PC-3 (cell line): ENCODE measurements around the gene MIPOL1. TPM values are rescaled to one million over a fixed set of nuclear protein-coding genes. Genes with fewer than 3 reads are reported as not detected.

Source experiments
- ATAC-seq: fragments of 200-7000 bp; cut with Tn5 transposase; 2 replicates; pipeline ENCODE4 v1.9.1; 2020; ENCODE audit warnings: mild to moderate bottlenecking, moderate library complexity
- BruUV-seq: library from RNA; stranded (reverse); fragments of 400-500 nt; replicated peaks from 2 replicates; lab custom pipeline; 2021; lab: Mats Ljungman, UMichigan
- CTCF ChIA-PET: fragments of 300-600 bp; sonication (Branson Sonifier 250); formaldehyde crosslinking; loops from one replicate; lab custom pipeline; 2022; ENCODE audit warnings: antibody characterized with exemption; lab: Charles Lee
- POLR2A ChIA-PET: fragments of 300-600 bp; sonication (Branson Sonifier 250); formaldehyde crosslinking; loops from one replicate; lab custom pipeline; 2022; ENCODE audit warnings: antibody characterized with exemption; ENCODE audit not compliant: unreplicated experiment; lab: Charles Lee
- DNase-seq: peaks from one replicate; pipeline ENCODE4 v3.0.0-alpha.2; 2015
- H2AFZ ChIP-seq: fragments of 300-600 bp; sonication (generic); 2 replicates; pipeline ENCODE4 v1.6.0; 2016; ENCODE audit warnings: antibody characterized with exemption, low read length
- H3F3A ChIP-seq: fragments of 300-600 bp; sonication (generic); one replicate; pipeline ENCODE4 v1.6.0; 2017; ENCODE audit warnings: antibody characterized with exemption, low read length, control low read depth, mild to moderate bottlenecking; ENCODE audit not compliant: unreplicated experiment
- H3K27ac ChIP-seq: fragments of 300-600 bp; sonication (generic); 2 replicates; pipeline ENCODE4 v1.5.1; 2016; ENCODE audit warnings: mild to moderate bottlenecking, low read length
- H3K27me3 ChIP-seq: fragments of 300-600 bp; sonication (generic); 2 replicates; pipeline ENCODE4 v1.6.1; 2016; ENCODE audit warnings: low read length, mixed read lengths
- H3K36me3 ChIP-seq: fragments of 300-600 bp; sonication (generic); 2 replicates; pipeline ENCODE4 v1.6.1; 2016; ENCODE audit warnings: low read depth, mixed run types, low read length, mixed read lengths
- H3K4me1 ChIP-seq: fragments of 300-600 bp; sonication (generic); 2 replicates; pipeline ENCODE4 v1.5.1; 2016; ENCODE audit warnings: low read length; ENCODE audit not compliant: insufficient read depth
- H3K4me2 ChIP-seq: fragments of 300-600 bp; sonication (generic); 2 replicates; pipeline ENCODE4 v1.6.0; 2016; ENCODE audit warnings: low read length
- H3K4me3 ChIP-seq: fragments of 300-600 bp; sonication (generic); 2 replicates; pipeline ENCODE4 v1.5.1; 2016; ENCODE audit warnings: mild to moderate bottlenecking, low read length, mixed read lengths
- H3K79me2 ChIP-seq: fragments of 300-600 bp; sonication (generic); 2 replicates; pipeline ENCODE4 v1.6.1; 2017; ENCODE audit warnings: low read length, mixed read lengths
- H3K9ac ChIP-seq: fragments of 300-600 bp; sonication (generic); 2 replicates; pipeline ENCODE4 v1.6.0; 2016; ENCODE audit warnings: mild to moderate bottlenecking, low read length
- H3K9me2 ChIP-seq: fragments of 300-600 bp; sonication (generic); replicated peaks from 2 replicates; pipeline ENCODE4 v1.6.1; 2016; ENCODE audit warnings: mixed run types, low read length, mixed read lengths
- H3K9me3 ChIP-seq: fragments of 300-600 bp; sonication (generic); 2 replicates; pipeline ENCODE4 v1.6.1; 2016; ENCODE audit warnings: low read length, mixed read lengths
- H4K20me1 ChIP-seq: fragments of 300-600 bp; sonication (generic); 2 replicates; pipeline ENCODE4 v1.6.1; 2016; ENCODE audit warnings: low read length, mixed read lengths
- CTCF ChIP-seq: fragments of 300-600 bp; sonication (generic); conservative IDR thresholded peaks from 2 replicates; pipeline ENCODE4 v1.5.1; 2017; ENCODE audit warnings: antibody characterized with exemption, low read depth, mild to moderate bottlenecking, low read length
- EZH2 ChIP-seq: fragments of 300-600 bp; sonication (generic); IDR thresholded peaks from one replicate; pipeline ENCODE4 v1.6.1; 2017; ENCODE audit warnings: antibody characterized with exemption, mild to moderate bottlenecking, low read length; ENCODE audit not compliant: unreplicated experiment
- EZH2phosphoT487 ChIP-seq: fragments of 300-600 bp; sonication (generic); IDR thresholded peaks from 2 replicates; pipeline ENCODE4 v1.6.1; 2018; ENCODE audit warnings: mild to moderate bottlenecking, antibody characterized with exemption, low read length, borderline replicate concordance
- intact Hi-C: fragments of 100-400 bp; cut with micrococcal nuclease; formaldehyde crosslinking; loops from 2 replicates; pipeline ENCODE4 v1.9.0; 2023
- total RNA-seq: library from RNA; depleted of rRNA; stranded (reverse); fragments of >200 nt; gene quantifications from 2 replicates; pipeline ENCODE4 v1.2.3, GENCODE V29; 2014

The MIPOL1 gene
- total RNA-seq, 1 experiment from 2014 or later, result 22.5 TPM

GRCh38 chr14:37466003-37466622, 268.4 kb downstream of the MIPOL1 start:
- Histone ChIP-seq H3K36me3 (no peaks in the 10 kb centered on the region), H3K9me2 (no peaks in the 10 kb centered on the region), H4K20me1 (no peaks in the 10 kb centered on the region), H3K4me3 (no peak overlapping the region), H3K9me3 (no peaks in the 10 kb centered on the region), H3K27ac (no peak overlapping the region), H3K27me3 (no peaks in the 10 kb centered on the region), H3K9ac (no peak overlapping the region), H3K4me2 (no peak overlapping the region), H3K79me2 (no peaks in the 10 kb centered on the region), H3K4me1 (no peaks in the 10 kb centered on the region), H3F3A (peaks cover 4% of the 10 kb centered on the region), H2AFZ (no peak overlapping the region)
- no TSS peak for BruUV-seq
- no peak for ATAC-seq
- no peak for DNase-seq
- ChIA-PET POLR2A (no interaction called here), CTCF (no interaction called here)
- TF ChIP-seq EZH2phosphoT487, result no peak
- TF ChIP-seq EZH2, result no peak
- no peak for TF ChIP-seq CTCF
- intact Hi-C loops, result no loop called here

- POLR2A ChIA-PET, result interaction anchor here (0.8 kb wide), 1 partner anchor 50 kb away, joined by 5 read pairs; no protein-coding TSS in a partner anchor
- TF ChIP-seq CTCF (no peak), EZH2phosphoT487 (no peak), EZH2 (no peak)
- no peak overlapping the region for H3K9ac ChIP-seq
- H3K9me3 ChIP-seq, result no peaks in the 10 kb centered on the region
- CTCF ChIA-PET, result no interaction called here
- no peaks in the 10 kb centered on the region for H4K20me1 ChIP-seq
- no peaks in the 10 kb centered on the region for H3K9me2 ChIP-seq
- H3K27ac ChIP-seq, result no peak overlapping the region
- no peak overlapping the region for H3K4me2 ChIP-seq
- H3F3A ChIP-seq, result peaks cover 4% of the 10 kb centered on the region
- no peak overlapping the region for H2AFZ ChIP-seq
- H3K27me3 ChIP-seq, result no peaks in the 10 kb centered on the region
- H3K4me1 ChIP-seq, result no peaks in the 10 kb centered on the region
- intact Hi-C loops, result no loop called here
- no TSS peak for BruUV-seq
- no peak overlapping the region for H3K4me3 ChIP-seq
- ATAC-seq, result no peak
- DNase-seq, result no peak
- no peaks in the 10 kb centered on the region for H3K36me3 ChIP-seq
- no peaks in the 10 kb centered on the region for H3K79me2 ChIP-seq
Measured at GRCh38 chr14:37466623-37467088, 268.9 kb downstream of the MIPOL1 start.

GRCh38 chr14:37469650-37470049, 271.9 kb downstream of the MIPOL1 start:
- no peak overlapping the region for H2AFZ ChIP-seq
- no peak overlapping the region for H3K4me2 ChIP-seq
- H3K4me3 ChIP-seq, result no peak overlapping the region
- TF ChIP-seq EZH2, result no peak
- TF ChIP-seq EZH2phosphoT487, result no peak
- no peak for TF ChIP-seq CTCF
- H3K36me3 ChIP-seq, result no peaks in the 10 kb centered on the region
- no peaks in the 10 kb centered on the region for H3K27me3 ChIP-seq
- ChIA-PET POLR2A (no interaction called here), CTCF (no interaction called here)
- no peaks in the 10 kb centered on the region for H3K4me1 ChIP-seq
- no peak overlapping the region for H3K9ac ChIP-seq
- H4K20me1 ChIP-seq, result no peaks in the 10 kb centered on the region
- intact Hi-C loops, result no loop called here
- no peaks in the 10 kb centered on the region for H3K9me3 ChIP-seq
- no peak overlapping the region for H3K27ac ChIP-seq
- H3F3A ChIP-seq, result peaks cover 4% of the 10 kb centered on the region
- no peaks in the 10 kb centered on the region for H3K9me2 ChIP-seq
- no peak for ATAC-seq
- BruUV-seq, result no TSS peak
- no peak for DNase-seq
- no peaks in the 10 kb centered on the region for H3K79me2 ChIP-seq
